Loucy (cell line): Measurements from ENCODE around the gene RASAL1.
"Not testable (repeated sequence)": the region's sequence is repeated elsewhere in the genome, so short reads cannot be mapped to it uniquely, and the experiment has no call there.

Experiments
- H2AFZ ChIP-seq: fragments of 200-600 bp; sonication (generic); 2 replicates; pipeline ENCODE4 v1.6.0; 2016; ENCODE audit warnings: antibody characterized with exemption, mild to moderate bottlenecking, low read length, moderate library complexity
- H3F3A ChIP-seq: fragments of 200-600 bp; 2 replicates; pipeline ENCODE4 v1.6.0; 2016; ENCODE audit warnings: antibody characterized with exemption, low read depth, mild to moderate bottlenecking
- H3K27me3 ChIP-seq: fragments of 200-600 bp; sonication (generic); 2 replicates; pipeline ENCODE4 v1.6.1; 2014; ENCODE audit warnings: low read length, mild to moderate bottlenecking; ENCODE audit not compliant: insufficient read depth, poor library complexity, severe bottlenecking
- H3K36me3 ChIP-seq: fragments of 200-600 bp; sonication (generic); 2 replicates; pipeline ENCODE4 v1.6.1; 2016; ENCODE audit warnings: low read length; ENCODE audit not compliant: insufficient read depth
- H3K4me1 ChIP-seq: fragments of 200-600 bp; sonication (generic); 2 replicates; pipeline ENCODE4 v1.5.1; 2014; ENCODE audit warnings: low read length, mild to moderate bottlenecking; ENCODE audit not compliant: insufficient read depth, poor library complexity, severe bottlenecking
- H3K4me2 ChIP-seq: fragments of 200-600 bp; sonication (generic); 2 replicates; pipeline ENCODE4 v1.6.0; 2014; ENCODE audit warnings: antibody characterized with exemption, low read length, low read depth, mild to moderate bottlenecking; ENCODE audit not compliant: poor library complexity, severe bottlenecking
- H3K4me3 ChIP-seq: fragments of 200-600 bp; sonication (generic); 2 replicates; pipeline ENCODE4 v1.5.1; 2014; ENCODE audit warnings: low read length, mild to moderate bottlenecking, mixed read lengths; ENCODE audit not compliant: poor library complexity, severe bottlenecking
- H3K79me2 ChIP-seq: fragments of 200-600 bp; sonication (generic); 2 replicates; pipeline ENCODE4 v1.6.1; 2014; ENCODE audit warnings: low read length; ENCODE audit not compliant: insufficient read depth
- H3K9ac ChIP-seq: fragments of 200-600 bp; sonication (generic); 2 replicates; pipeline ENCODE4 v1.6.0; 2014; ENCODE audit warnings: mild to moderate bottlenecking, low read depth, low read length, moderate library complexity; ENCODE audit not compliant: poor library complexity, severe bottlenecking
- H3K9me2 ChIP-seq: fragments of 200-600 bp; sonication (generic); replicated peaks from 2 replicates; pipeline ENCODE4 v1.6.1; 2016; ENCODE audit warnings: low read depth, low read length, mixed read lengths
- H3K9me3 ChIP-seq: fragments of 200-600 bp; sonication (generic); 2 replicates; pipeline ENCODE4 v1.6.1; 2014; ENCODE audit warnings: mild to moderate bottlenecking, antibody characterized with exemption, low read length, low read depth; ENCODE audit not compliant: insufficient read depth
- H4K20me1 ChIP-seq: fragments of 200-600 bp; sonication (generic); 2 replicates; pipeline ENCODE4 v1.6.0; 2014; ENCODE audit warnings: antibody characterized with exemption, low read length, mild to moderate bottlenecking; ENCODE audit not compliant: insufficient read depth, poor library complexity, severe bottlenecking
- CTCF ChIP-seq: fragments of 200-600 bp; sonication (generic); conservative IDR thresholded peaks from 2 replicates; pipeline ENCODE4 v1.5.1; 2014; ENCODE audit warnings: mild to moderate bottlenecking, antibody characterized with exemption, low read length
- EZH2phosphoT487 ChIP-seq: fragments of 200-600 bp; IDR thresholded peaks from 2 replicates; pipeline ENCODE4 v1.6.1; 2018; ENCODE audit warnings: antibody characterized with exemption, mild to moderate bottlenecking, moderate library complexity, borderline replicate concordance

The RASAL1 gene

DNA sequence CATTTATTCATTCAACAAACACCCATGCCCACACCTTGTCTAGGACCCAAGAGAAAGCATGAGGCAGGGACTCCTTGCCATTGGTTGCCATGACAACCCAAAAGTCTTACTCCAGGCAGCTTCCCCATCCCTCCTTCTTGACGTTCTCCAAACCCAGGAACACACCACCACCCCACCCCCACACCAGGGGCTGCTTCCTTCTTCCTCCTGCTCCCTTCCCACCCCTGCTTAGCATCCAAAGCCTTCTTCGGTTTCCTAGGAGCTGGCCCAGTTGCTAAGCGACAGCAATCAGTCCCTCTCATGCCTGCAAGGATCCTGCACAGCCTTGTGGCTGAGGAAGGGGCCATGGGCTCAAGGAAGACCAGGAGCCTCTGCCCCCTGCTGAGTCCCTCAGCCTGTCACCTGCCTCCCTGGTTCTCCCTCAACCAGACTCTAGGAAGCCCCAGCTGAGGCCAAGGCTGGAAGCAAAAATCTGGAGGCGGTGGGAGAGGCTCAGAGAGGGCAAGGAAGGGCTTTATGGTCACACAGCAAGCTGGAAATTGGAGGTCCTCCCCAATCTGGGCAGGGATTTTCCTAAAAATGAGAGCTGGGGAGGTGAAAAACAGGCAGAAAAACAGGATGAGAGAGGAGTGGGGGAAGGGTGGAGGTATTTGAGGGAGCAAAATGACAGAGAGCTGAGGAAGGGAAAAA lies 15.4 kb downstream of the RASAL1 start:
- Histone ChIP-seq H3K4me1 (no peaks in the 10 kb centered on the region), H4K20me1 (no peaks in the 10 kb centered on the region), H3K9ac (no peak overlapping the region), H3K9me2 (no peaks in the 10 kb centered on the region), H3K79me2 (no peaks in the 10 kb centered on the region), H3K4me3 (no peak overlapping the region), H2AFZ (no peak overlapping the region), H3K36me3 (no peaks in the 10 kb centered on the region), H3K4me2 (no peak overlapping the region), H3F3A (no peaks in the 10 kb centered on the region), H3K9me3 (peaks cover 5% of the 10 kb centered on the region), H3K27me3 (no peaks in the 10 kb centered on the region)
- TF ChIP-seq CTCF (no peak), EZH2phosphoT487 (no peak)

DNA sequence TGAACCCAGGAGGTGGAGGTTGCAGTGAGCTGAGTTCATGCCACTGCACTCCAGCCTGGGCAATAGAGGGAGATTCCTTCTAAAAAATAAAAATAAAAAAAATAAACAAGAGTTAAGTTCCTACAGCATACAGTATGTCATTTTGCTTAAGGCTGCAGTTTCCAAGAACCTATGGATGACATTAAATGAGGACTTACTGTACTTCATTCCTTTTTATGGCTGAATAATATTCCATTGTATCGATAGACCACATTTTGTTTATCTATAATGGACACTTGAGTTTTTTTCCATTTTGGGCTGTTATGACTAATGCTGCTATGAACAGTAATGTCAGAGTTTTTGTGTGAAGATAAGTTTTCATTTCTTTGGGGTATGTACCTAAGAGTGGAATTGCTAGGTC lies 17.4 kb downstream of the RASAL1 start:
- no peaks in the 10 kb centered on the region for H3K9me2 ChIP-seq
- no peaks in the 10 kb centered on the region for H3K4me1 ChIP-seq
- H2AFZ ChIP-seq, result no peak overlapping the region
- H4K20me1 ChIP-seq, result no peaks in the 10 kb centered on the region
- H3F3A ChIP-seq, result no peaks in the 10 kb centered on the region
- H3K79me2 ChIP-seq, result no peaks in the 10 kb centered on the region
- no peaks in the 10 kb centered on the region for H3K27me3 ChIP-seq
- no peak for TF ChIP-seq EZH2phosphoT487
- no peak for TF ChIP-seq CTCF
- no peak overlapping the region for H3K4me3 ChIP-seq
- H3K4me2 ChIP-seq, result no peak overlapping the region
- H3K9me3 ChIP-seq, result peaks cover 4% of the 10 kb centered on the region
- no peaks in the 10 kb centered on the region for H3K36me3 ChIP-seq
- H3K9ac ChIP-seq, result no peak overlapping the region

DNA sequence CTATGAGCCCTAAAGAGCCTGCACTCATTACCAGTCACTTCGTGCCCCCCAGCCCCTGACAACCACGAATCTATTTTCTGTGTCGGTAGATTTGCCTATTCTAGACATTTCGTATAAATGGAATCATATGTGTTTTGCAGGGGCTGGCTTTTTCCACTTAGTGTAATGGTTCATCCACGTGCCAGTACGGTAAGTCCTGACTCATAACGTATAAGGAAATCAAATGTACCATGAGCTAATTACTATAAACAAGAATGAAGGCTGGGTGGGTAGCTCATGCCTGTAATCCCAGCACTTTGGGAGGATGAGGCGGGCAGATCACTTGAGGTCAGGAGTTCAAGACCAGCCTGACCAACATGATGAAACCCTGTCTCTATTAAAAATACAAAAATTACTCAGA lies 17.9 kb downstream of the RASAL1 start:
- H3K4me1 ChIP-seq, H3F3A ChIP-seq, H4K20me1 ChIP-seq, H3K9ac ChIP-seq, H3K4me3 ChIP-seq, H3K4me2 ChIP-seq, H3K36me3 ChIP-seq, H3K79me2 ChIP-seq, H3K9me2 ChIP-seq, H3K9me3 ChIP-seq, H2AFZ ChIP-seq, H3K27me3 ChIP-seq: not testable (repeated sequence)

GRCh38 chr12:113116875-113117274 lies 18.7 kb downstream of the RASAL1 start:
- H3K4me3 ChIP-seq, result no peak overlapping the region
- no peak overlapping the region for H2AFZ ChIP-seq
- TF ChIP-seq EZH2phosphoT487 (no peak), CTCF (no peak)
- no peaks in the 10 kb centered on the region for H3K79me2 ChIP-seq
- H3K9me2 ChIP-seq, result no peaks in the 10 kb centered on the region
- no peaks in the 10 kb centered on the region for H3K36me3 ChIP-seq
- H3K9ac ChIP-seq, result no peak overlapping the region
- no peak overlapping the region for H3K4me2 ChIP-seq
- H3K4me1 ChIP-seq, result no peaks in the 10 kb centered on the region
- no peaks in the 10 kb centered on the region for H3F3A ChIP-seq
- no peaks in the 10 kb centered on the region for H4K20me1 ChIP-seq
- H3K27me3 ChIP-seq, result no peaks in the 10 kb centered on the region
- no peaks in the 10 kb centered on the region for H3K9me3 ChIP-seq
